ENCODE results near the gene RBL2. TPM values are rescaled to one million over a fixed set of nuclear protein-coding genes. Genes with fewer than 3 reads are reported as not detected.
"Not testable (repeated sequence)": the region's sequence is repeated elsewhere in the genome, so short reads cannot be mapped to it uniquely, and the experiment has no call there.

Gene RBL2
- total and polyA plus RNA-seq, 2 of the 13 experiments (the other 11 are each of a cell fraction or from before 2014, with no cell fraction given) = 41.2 to 60.9 TPM

DNA sequence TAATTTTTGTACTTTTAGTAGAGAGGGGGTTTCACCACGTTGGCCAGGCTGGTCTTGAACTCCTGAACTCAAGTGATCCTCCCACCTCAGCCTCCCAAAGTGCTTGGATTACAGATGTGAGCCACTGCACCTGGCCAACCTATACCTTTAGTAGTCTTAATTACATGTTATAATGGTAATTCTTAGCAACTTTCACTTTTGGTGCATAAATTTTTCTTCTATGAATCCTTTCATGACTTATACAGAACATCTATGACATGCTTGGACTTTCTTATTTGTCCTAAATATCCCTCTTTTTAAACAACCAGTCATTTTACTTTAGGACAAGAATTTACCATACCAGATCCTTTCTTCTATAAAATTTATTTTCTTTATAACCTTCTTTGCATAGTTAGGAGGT, 10.3 kb upstream of the RBL2 start:
- not testable (repeated sequence) for H3K36me3 ChIP-seq (replicated peaks in 1 of 2; ENCODE audit: control insufficient read depth in 1 of 2, insufficient read depth in 2 of 2, low read length in 2 of 2)

DNA sequence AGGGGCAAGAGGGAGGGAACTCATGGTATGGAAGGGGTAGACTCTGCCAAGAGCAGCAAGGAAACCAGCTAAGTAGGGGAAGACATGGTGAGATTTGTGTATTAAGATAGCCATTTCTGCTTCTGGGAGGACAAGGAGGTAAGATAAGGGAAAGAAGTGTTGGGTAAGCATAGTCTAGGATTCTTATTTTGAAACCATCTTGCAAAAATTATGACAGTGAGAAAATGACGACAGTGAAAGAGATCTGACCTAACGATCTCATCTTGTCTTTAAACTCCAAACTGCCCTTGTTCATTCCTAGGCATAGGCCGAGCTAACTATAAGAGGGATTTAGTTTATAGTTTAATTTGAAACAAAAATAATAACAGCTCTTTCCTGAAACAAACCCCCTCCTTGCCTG, 5.6 kb upstream of the RBL2 start:
- no peak for DNase-seq (ENCODE audit: low spot score)
- no TSS peak for BruUV-seq (replicated peaks)
- ATAC-seq = no peak
- Histone ChIP-seq H3K4me1 (ENCODE audit: insufficient read depth, low read length) (peaks cover 23% of the 10 kb centered on the region), H3K9me3 (ENCODE audit: low read length) (peaks cover 18% of the 10 kb centered on the region), H3K79me2 (ENCODE audit: insufficient read depth, low read length) (no peaks in the 10 kb centered on the region), H3K4me2 (ENCODE audit: low read depth, low read length) (no peak overlapping the region), H4K20me1 (ENCODE audit: insufficient read depth, low read length) (no peaks in the 10 kb centered on the region), H3K9ac (ENCODE audit: insufficient read depth, low read depth, low read length) (no peak overlapping the region), H3K27me3 (ENCODE audit: control insufficient read depth in 1 of 2, insufficient read depth in 2 of 2, low read length in 2 of 2) (peaks cover 0 to 8% of the 10 kb centered on the region in 2 experiments; a peak in 2 of 5 replicates), H3K4me3 (replicated peaks in 1 of 3; ENCODE audit: insufficient read depth in 1 of 3, low read depth in 2 of 3, low read length in 3 of 3) (no peak overlapping the region), H2AFZ (ENCODE audit: low read length) (no peak overlapping the region), H3K27ac (ENCODE audit: extremely low read length, insufficient read depth, low read length) (no peak overlapping the region), H3K36me3 (replicated peaks in 1 of 2; ENCODE audit: control insufficient read depth in 1 of 2, insufficient read depth in 2 of 2, low read length in 2 of 2) (no peaks in the 10 kb centered on the region)
- no peak for FAIRE-seq
- TF ChIP-seq, protein P1, sequence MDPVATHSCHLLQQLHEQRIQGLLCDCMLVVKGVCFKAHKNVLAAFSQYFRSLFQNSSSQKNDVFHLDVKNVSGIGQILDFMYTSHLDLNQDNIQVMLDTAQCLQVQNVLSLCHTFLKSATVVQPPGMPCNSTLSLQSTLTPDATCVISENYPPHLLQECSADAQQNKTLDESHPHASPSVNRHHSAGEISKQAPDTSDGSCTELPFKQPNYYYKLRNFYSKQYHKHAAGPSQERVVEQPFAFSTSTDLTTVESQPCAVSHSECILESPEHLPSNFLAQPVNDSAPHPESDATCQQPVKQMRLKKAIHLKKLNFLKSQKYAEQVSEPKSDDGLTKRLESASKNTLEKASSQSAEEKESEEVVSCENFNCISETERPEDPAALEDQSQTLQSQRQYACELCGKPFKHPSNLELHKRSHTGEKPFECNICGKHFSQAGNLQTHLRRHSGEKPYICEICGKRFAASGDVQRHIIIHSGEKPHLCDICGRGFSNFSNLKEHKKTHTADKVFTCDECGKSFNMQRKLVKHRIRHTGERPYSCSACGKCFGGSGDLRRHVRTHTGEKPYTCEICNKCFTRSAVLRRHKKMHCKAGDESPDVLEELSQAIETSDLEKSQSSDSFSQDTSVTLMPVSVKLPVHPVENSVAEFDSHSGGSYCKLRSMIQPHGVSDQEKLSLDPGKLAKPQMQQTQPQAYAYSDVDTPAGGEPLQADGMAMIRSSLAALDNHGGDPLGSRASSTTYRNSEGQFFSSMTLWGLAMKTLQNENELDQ (CRISPR knock-in tag; IDR thresholded peaks at IDR 0.05; ENCODE audit: borderline replicate concordance) = no peak
- 0 out of 2 replicates have a peak, but pooled peaks have one; percentile 3 for TF ChIP-seq CREB1 (IDR thresholded peaks at IDR 0.05)
- no peak for TF ChIP-seq CREB1 (CRISPR knock-in tag; IDR thresholded peaks at IDR 0.05)
- 3% methylated on average over 3 of the region's 3 CpGs for WGBS (ENCODE audit: low lambda C conversion rate)
- intact Hi-C loops (cut with micrococcal nuclease; ENCODE audit: unreplicated experiment) = no loop called here
- ChIA-PET POLR2A (interaction anchor here (0.6 kb wide), 1 partner anchor 12 kb away, joined by 3 read pairs; no protein-coding TSS in a partner anchor), CTCF (ENCODE audit: low intra/inter-chr PET ratio, low total read pairs) (no interaction called here)
- in situ Hi-C loops (cut with HindIII; ENCODE audit: extremely low pct_ligation_motif_present, low pct_unique_long_range_greater_than_20kb) = no loop called here

More for the DNA sequence above, 10.3 kb upstream of the RBL2 start:
- H2AFZ ChIP-seq (ENCODE audit: low read length); H3K79me2 ChIP-seq (ENCODE audit: insufficient read depth, low read length); BruUV-seq (replicated peaks); H3K4me2 ChIP-seq (ENCODE audit: low read depth, low read length); in situ Hi-C loops (cut with HindIII; ENCODE audit: extremely low pct_ligation_motif_present, low pct_unique_long_range_greater_than_20kb); H3K9ac ChIP-seq (ENCODE audit: insufficient read depth, low read depth, low read length); CTCF ChIA-PET (ENCODE audit: low intra/inter-chr PET ratio, low total read pairs); H3K4me1 ChIP-seq (ENCODE audit: insufficient read depth, low read length); ATAC-seq; intact Hi-C loops (cut with micrococcal nuclease; ENCODE audit: unreplicated experiment); H3K27me3 ChIP-seq (ENCODE audit: control insufficient read depth in 1 of 2, insufficient read depth in 2 of 2, low read length in 2 of 2); POLR2A ChIA-PET; FAIRE-seq; H3K27ac ChIP-seq (ENCODE audit: extremely low read length, insufficient read depth, low read length); H3K4me3 ChIP-seq (replicated peaks in 1 of 3; ENCODE audit: insufficient read depth in 1 of 3, low read depth in 2 of 3, low read length in 3 of 3); H4K20me1 ChIP-seq (ENCODE audit: insufficient read depth, low read length); DNase-seq (ENCODE audit: low spot score): not testable (repeated sequence)
- peak; percentile 100 for TF ChIP-seq ZNF724P (CRISPR knock-in tag; IDR thresholded peaks at IDR 0.05; ENCODE audit: borderline replicate concordance)
- peak; percentile 81 for TF ChIP-seq TOPORS (CRISPR knock-in tag; IDR thresholded peaks at IDR 0.05)
- TF ChIP-seq, protein P2, sequence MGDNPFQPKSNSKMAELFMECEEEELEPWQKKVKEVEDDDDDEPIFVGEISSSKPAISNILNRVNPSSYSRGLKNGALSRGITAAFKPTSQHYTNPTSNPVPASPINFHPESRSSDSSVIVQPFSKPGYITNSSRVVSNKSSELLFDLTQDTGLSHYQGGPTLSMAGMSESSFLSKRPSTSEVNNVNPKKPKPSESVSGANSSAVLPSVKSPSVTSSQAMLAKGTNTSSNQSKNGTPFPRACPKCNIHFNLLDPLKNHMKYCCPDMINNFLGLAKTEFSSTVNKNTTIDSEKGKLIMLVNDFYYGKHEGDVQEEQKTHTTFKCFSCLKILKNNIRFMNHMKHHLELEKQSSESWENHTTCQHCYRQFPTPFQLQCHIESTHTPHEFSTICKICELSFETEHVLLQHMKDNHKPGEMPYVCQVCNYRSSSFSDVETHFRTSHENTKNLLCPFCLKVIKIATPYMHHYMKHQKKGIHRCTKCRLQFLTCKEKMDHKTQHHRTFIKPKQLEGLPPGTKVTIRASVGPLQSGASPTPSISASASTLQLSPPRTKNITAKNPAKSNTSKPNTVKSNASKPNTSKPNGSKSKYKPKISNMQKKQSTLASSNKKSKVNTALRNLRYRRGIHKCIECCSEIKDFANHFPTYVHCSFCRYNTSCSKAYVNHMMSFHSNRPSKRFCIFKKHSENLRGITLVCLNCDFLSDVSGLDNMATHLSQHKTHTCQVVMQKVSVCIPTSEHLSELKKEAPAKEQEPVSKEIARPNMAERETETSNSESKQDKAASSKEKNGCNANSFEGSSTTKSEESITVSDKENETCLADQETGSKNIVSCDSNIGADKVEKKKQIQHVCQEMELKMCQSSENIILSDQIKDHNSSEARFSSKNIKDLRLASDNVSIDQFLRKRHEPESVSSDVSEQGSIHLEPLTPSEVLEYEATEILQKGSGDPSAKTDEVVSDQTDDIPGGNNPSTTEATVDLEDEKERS (CRISPR knock-in tag; IDR thresholded peaks at IDR 0.05) = peak; percentile 89; the same call in 1 of the 2 replicates
- TF ChIP-seq ZFP36 (IDR thresholded peaks at IDR 0.05; ENCODE audit: borderline replicate concordance, low read depth, low read length, partially characterized antibody) = peak; percentile 87
- H3K9me3 ChIP-seq (ENCODE audit: low read length) = peaks cover 32% of the 10 kb centered on the region
- WGBS (ENCODE audit: low lambda C conversion rate) = 0% methylated on average over 1 of the region's 1 CpG

Data from HepG2 (cell line).